HG02798 (cell line): ENCODE results near the gene PCDH18.
A peak's percentile ranks its signal among the peaks of the same experiment; 100 is the strongest.
"Not testable (repeated sequence)": the region's sequence is repeated elsewhere in the genome, so short reads cannot be mapped to it uniquely, and the experiment has no call there.

Source experiments
- ATAC-seq: cut with Tn5 transposase; IDR thresholded peaks from one replicate; pipeline ENCODE4 v1.9.1; 2021; ENCODE audit warnings: mild to moderate bottlenecking; ENCODE audit not compliant: unreplicated experiment, poor library complexity

The PCDH18 gene

GRCh38 chr4:137530176-137530575 lies 2.1 kb downstream of the PCDH18 start:
- no peak for ATAC-seq

- no peak for ATAC-seq
Observed at GRCh38 chr4:137529432-137529831, 2.9 kb downstream of the PCDH18 start.

- no peak for ATAC-seq
Observed at GRCh38 chr4:137528673-137529072, 3.6 kb downstream of the PCDH18 start.

- no peak for ATAC-seq
Observed at GRCh38 chr4:137526681-137527080, 5.6 kb downstream of the PCDH18 start.

GRCh38 chr4:137524725-137525369 lies 7.4 kb downstream of the PCDH18 start:
- ATAC-seq, result no peak

- no peak for ATAC-seq
Observed at GRCh38 chr4:137523329-137523728, 9.0 kb downstream of the PCDH18 start.

GRCh38 chr4:137521053-137521452 lies 11.2 kb downstream of the PCDH18 start:
- no peak for ATAC-seq

GRCh38 chr4:137519406-137519805 lies 12.9 kb downstream of the PCDH18 start:
- ATAC-seq, result no peak

- not testable (repeated sequence) for ATAC-seq
Observed at GRCh38 chr4:137517323-137517722, 15.0 kb downstream of the PCDH18 start.

- ATAC-seq, result no peak
Observed at GRCh38 chr4:137514406-137515111, 17.7 kb downstream of the PCDH18 start.

- ATAC-seq, result peak; percentile 65
Observed at GRCh38 chr4:137510557-137511265, 21.6 kb downstream of the PCDH18 start.

- no peak for ATAC-seq
Observed at GRCh38 chr4:137509855-137510282, 22.4 kb downstream of the PCDH18 start.

- no peak for ATAC-seq
Observed at GRCh38 chr4:137502339-137503129, 29.8 kb downstream of the PCDH18 start.

- ATAC-seq, result not testable (repeated sequence)
Observed at GRCh38 chr4:137496267-137496666, 36.0 kb downstream of the PCDH18 start.

- ATAC-seq, result no peak
Observed at GRCh38 chr4:137495578-137495977, 36.7 kb downstream of the PCDH18 start.

GRCh38 chr4:137483313-137483959 lies 48.9 kb downstream of the PCDH18 start:
- not testable (repeated sequence) for ATAC-seq

- not testable (repeated sequence) for ATAC-seq
Observed at GRCh38 chr4:137479657-137480056, 52.6 kb downstream of the PCDH18 start.

GRCh38 chr4:137476345-137476744 lies 55.9 kb downstream of the PCDH18 start:
- no peak for ATAC-seq

- ATAC-seq, result no peak
Observed at GRCh38 chr4:137474711-137475301, 57.5 kb downstream of the PCDH18 start.

GRCh38 chr4:137471895-137472294 lies 60.4 kb downstream of the PCDH18 start:
- no peak for ATAC-seq
